PC-3 (cell line): ENCODE measurements around the gene F12.

Experiments used
- CTCF ChIP-seq: fragments of 300-600 bp; sonication (generic); conservative IDR thresholded peaks from 2 replicates; pipeline ENCODE4 v1.5.1; 2017; ENCODE audit warnings: antibody characterized with exemption, low read depth, mild to moderate bottlenecking, low read length
- EZH2 ChIP-seq: fragments of 300-600 bp; sonication (generic); IDR thresholded peaks from one replicate; pipeline ENCODE4 v1.6.1; 2017; ENCODE audit warnings: antibody characterized with exemption, mild to moderate bottlenecking, low read length; ENCODE audit not compliant: unreplicated experiment
- EZH2phosphoT487 ChIP-seq: fragments of 300-600 bp; sonication (generic); IDR thresholded peaks from 2 replicates; pipeline ENCODE4 v1.6.1; 2018; ENCODE audit warnings: mild to moderate bottlenecking, antibody characterized with exemption, low read length, borderline replicate concordance

DNA sequence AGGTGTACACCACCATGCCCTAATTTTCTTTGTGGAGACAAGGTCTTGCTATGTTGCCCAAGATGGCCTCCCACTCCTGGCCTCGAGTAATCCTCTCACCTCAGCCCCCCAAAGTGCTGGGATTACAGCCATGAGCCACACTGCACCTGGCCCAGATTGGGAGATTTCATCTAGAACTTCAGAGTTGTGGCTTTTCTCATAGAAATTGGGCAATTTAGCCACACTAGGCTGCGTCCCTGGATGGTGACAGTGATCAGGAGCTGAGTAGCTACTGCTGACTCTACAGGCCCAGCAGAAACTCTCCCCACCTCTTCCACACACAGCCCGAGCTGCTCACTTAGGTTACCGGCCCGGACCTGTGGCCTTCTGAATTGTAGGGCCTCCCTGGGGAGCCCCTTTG is 16.6 kb downstream of the F12 start:
- TF ChIP-seq CTCF (no peak), EZH2 (no peak), EZH2phosphoT487 (no peak)
